Muscle of leg (tissue), 11 donors: ENCODE measurements around the gene NPIPB2. TPM values are rescaled to one million over a fixed set of nuclear protein-coding genes. Genes with fewer than 3 reads are reported as not detected.
A peak's percentile ranks its signal among the peaks of the same experiment; 100 is the strongest.

Source experiments
- DNase-seq: peaks from one replicate; pipeline ENCODE4 v3.0.0; 2013
- H3K27ac ChIP-seq: one replicate; pipeline ENCODE4 v1.5.1; 2013; ENCODE audit warnings: mild to moderate bottlenecking, low read length, control low read depth
- H3K27me3 ChIP-seq: one replicate; pipeline ENCODE4 v1.6.1; 2013; ENCODE audit warnings: low read length; ENCODE audit not compliant: control insufficient read depth, insufficient read depth
- H3K36me3 ChIP-seq: one replicate; pipeline ENCODE4 v1.6.1; 2013; ENCODE audit warnings: low read length; ENCODE audit not compliant: control insufficient read depth, insufficient read depth
- H3K4me1 ChIP-seq: one replicate; pipeline ENCODE4 v1.6.1; 2013; ENCODE audit warnings: low read length; ENCODE audit not compliant: control insufficient read depth, insufficient read depth
- H3K4me3 ChIP-seq: one replicate; pipeline ENCODE4 v1.5.1; 2013; ENCODE audit warnings: low read length, control low read depth
- H3K9me3 ChIP-seq: replicated peaks from 2 replicates; pipeline ENCODE4 v1.6.1; 2013; ENCODE audit warnings: low read depth, low read length; ENCODE audit not compliant: control insufficient read depth
- WGBS: methylation state at CpG from one replicate; pipeline ENCODE4 v1.1.5; 2013; ENCODE audit warnings: missing lambda C conversion rate; ENCODE audit not compliant: insufficient coverage; 5-methylcytosine and 5-hydroxymethylcytosine counted together
- polyA plus RNA-seq, 8 donors: library from polyadenylated mRNA; unstranded; fragments of 120-200 nt; gene quantifications; one replicate each; pipeline versions ENCODE4 v1.2.1 to v1.2.3, GENCODE V29; 2013; ENCODE audit warnings: inconsistent platforms in 1 of 8, low replicate concordance in 1 of 8; ENCODE audit not compliant: insufficient read length in 8 of 8, insufficient read depth in 1 of 8
- total RNA-seq: library from RNA; stranded (reverse); fragments of 120-200 nt; gene quantifications from one replicate; pipeline ENCODE4 v1.2.4, GENCODE V29; 2013

NPIPB2 gene
- total and polyA plus RNA-seq, 9 donors = 1.5 to 6.5 (median 3.3) TPM; not detected in 1

GRCh38 chr16:11916524-11917285 is 25.1 kb downstream of the NPIPB2 start:
- H3K4me1 ChIP-seq = peaks cover 12% of the 10 kb centered on the region
- no peak for DNase-seq
- H3K36me3 ChIP-seq = no peaks in the 10 kb centered on the region
- peak overlapping the region; percentile 58 for H3K4me3 ChIP-seq
- H3K27me3 ChIP-seq = peaks cover 3% of the 10 kb centered on the region
- peak overlapping the region; percentile 49 for H3K27ac ChIP-seq
- 54% methylated on average over 4 of the region's 13 CpGs for WGBS
- H3K9me3 ChIP-seq = no peaks in the 10 kb centered on the region

DNA sequence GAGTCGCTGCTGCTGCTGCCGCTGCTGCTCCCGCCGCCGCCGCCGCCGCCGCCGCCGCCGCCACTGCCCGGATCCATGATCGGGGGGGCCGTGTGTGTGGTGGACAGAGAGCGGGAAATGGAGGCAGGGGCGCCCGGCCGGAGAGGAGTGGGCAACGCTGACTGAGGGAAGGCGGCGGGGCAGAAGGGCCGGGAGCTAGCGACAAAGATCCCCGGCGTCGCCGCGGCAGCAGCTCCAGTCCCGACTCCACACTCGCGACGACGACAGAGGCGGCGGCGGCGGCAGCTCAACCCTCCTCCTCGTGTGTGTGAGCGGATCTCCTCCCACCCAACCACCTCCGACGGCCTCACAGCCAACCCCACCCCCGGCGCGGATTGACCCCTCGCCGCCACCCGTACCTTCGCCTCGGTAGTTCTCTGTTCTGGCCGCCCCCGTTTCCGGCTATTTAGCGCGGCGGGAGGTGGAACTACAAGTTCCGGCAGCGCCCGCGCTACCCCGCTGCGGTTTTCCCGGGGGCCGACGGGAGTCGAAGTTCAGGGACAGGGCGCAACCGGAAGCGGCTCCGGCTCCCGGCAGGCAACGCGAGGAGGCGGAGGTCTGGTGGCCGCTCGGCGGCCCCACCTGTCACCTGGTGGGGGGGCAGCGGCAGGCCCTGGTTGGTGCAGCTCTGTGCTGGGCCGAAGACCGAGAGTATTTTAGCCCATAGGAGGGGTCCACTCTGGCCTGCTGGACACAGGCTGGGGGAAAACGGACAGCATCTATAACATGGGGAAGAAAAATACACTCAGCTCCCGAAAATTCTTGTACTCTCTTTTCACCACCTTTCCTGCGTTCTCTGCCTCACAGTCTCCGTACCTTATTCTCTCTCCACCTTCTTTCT is 26.0 kb downstream of the NPIPB2 start, which contains the start of gene GSPT1:
Gene GSPT1, minus strand, starts transcription at position 313 of the 880 bp plus-strand sequence. Its CDS starts 236 bp downstream, at position 77.
- Histone ChIP-seq H3K27ac (peak within 1 kb of the TSS; percentile 85), H3K4me3 (peak within 1 kb of the TSS; percentile 59), H3K4me1 (peaks cover 12% of the 10 kb centered on the region), H3K27me3 (peaks cover 2% of the 10 kb centered on the region), H3K9me3 (no peaks in the 10 kb centered on the region), H3K36me3 (no peaks in the 10 kb centered on the region)
- under 1% methylated on average over 82 of the region's 84 CpGs for WGBS
- DNase-seq = peak; percentile 100

DNA sequence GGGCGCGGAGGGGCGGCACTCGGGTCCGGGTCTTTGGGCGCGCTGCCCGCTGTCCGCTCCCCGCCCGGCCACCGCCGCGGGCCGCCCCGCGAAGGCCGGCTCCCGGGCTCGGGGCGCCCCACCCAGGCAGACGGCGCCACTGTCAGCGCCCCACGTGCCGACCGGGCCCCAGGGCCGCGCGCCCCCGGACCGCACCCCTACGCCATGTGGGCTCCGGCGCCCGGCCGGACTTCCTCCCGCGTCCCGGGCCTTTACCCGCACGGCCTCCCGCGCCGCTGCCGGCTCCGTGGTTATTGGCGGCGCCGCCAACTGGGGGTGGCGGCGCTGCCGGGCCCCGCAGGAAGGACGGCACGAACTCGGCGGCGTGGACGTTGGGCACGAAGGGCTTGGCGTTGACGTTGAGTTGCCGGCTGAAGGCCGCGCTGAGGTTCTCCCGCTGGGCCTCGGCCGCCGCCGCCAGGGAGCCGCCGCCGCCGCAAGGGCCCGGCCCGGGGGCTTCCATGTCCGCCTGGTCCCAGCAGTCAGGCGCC is 26.7 kb downstream of the NPIPB2 start:
- H3K36me3 ChIP-seq = no peaks in the 10 kb centered on the region
- H3K27ac ChIP-seq = peak overlapping the region; percentile 85
- peak overlapping the region; percentile 59 for H3K4me3 ChIP-seq
- no peaks in the 10 kb centered on the region for H3K27me3 ChIP-seq
- peak; percentile 47 for DNase-seq
- under 1% methylated on average over 76 of the region's 79 CpGs for WGBS
- H3K4me1 ChIP-seq = peaks cover 14% of the 10 kb centered on the region
- no peaks in the 10 kb centered on the region for H3K9me3 ChIP-seq

DNA sequence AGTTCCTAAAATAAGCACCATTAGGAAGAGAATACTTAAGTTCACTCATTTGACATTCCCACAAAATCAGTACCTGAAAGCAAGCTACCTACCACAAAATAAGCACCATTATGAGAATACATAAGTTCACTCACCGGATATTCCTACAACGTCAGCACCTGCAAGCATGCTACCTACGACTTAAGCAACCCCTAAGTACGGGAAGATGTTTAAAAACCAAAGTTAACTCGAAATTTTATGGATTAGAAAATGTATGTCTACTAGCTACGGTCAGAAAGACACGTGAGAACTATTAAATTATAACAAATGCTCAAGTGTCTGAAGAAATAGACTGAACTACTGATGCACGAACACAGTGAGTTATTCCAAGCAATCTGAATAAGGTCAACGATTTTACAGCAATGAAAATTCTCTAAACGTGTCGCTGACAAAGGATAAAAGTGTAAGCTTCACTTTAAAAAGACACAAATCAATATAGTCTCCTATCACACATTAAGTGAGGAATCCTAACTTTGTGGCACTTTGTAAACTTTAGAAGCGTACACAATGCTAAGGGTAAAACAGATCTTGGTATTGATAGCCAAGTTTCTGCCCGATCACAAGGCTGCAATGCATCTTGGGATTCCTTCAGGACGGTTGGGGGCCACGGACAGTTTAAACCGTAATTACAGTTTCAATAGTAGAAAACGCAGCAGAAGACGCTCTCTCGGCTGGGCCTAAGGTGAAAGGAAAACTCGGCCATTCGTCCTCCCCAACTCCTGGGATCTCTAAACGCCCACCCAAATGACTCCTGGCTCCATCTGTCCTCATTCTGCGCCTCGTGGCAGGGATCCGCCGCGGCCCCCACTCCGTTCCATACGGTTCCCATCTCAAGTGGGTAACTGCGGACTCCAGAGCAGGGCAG is 27.4 kb downstream of the NPIPB2 start:
- Histone ChIP-seq H3K4me3 (peak overlapping the region; percentile 59), H3K36me3 (no peaks in the 10 kb centered on the region), H3K27me3 (no peaks in the 10 kb centered on the region), H3K9me3 (no peaks in the 10 kb centered on the region), H3K4me1 (peaks cover 14% of the 10 kb centered on the region), H3K27ac (peak overlapping the region; percentile 85)
- WGBS = 0% methylated on average over 12 of the region's 30 CpGs
- DNase-seq = peak; percentile 56

GRCh38 chr16:11913425-11914079 is 28.3 kb downstream of the NPIPB2 start:
- no peak for DNase-seq
- 68% methylated on average over 9 of the region's 12 CpGs for WGBS
- Histone ChIP-seq H3K27me3 (no peaks in the 10 kb centered on the region), H3K9me3 (no peaks in the 10 kb centered on the region), H3K4me1 (peaks cover 14% of the 10 kb centered on the region), H3K36me3 (no peaks in the 10 kb centered on the region), H3K27ac (no peak overlapping the region), H3K4me3 (peak overlapping the region; percentile 59)

- H3K9me3 ChIP-seq = no peaks in the 10 kb centered on the region
- WGBS = 96% methylated on average over 5 of the region's 18 CpGs
- peaks cover 10% of the 10 kb centered on the region for H3K4me1 ChIP-seq
- no peak for DNase-seq
- H3K27ac ChIP-seq = no peak overlapping the region
- peaks cover 7% of the 10 kb centered on the region for H3K36me3 ChIP-seq
- no peaks in the 10 kb centered on the region for H3K27me3 ChIP-seq
- H3K4me3 ChIP-seq = no peak overlapping the region
Measured at GRCh38 chr16:11909653-11910545, 31.9 kb downstream of the NPIPB2 start.

DNA sequence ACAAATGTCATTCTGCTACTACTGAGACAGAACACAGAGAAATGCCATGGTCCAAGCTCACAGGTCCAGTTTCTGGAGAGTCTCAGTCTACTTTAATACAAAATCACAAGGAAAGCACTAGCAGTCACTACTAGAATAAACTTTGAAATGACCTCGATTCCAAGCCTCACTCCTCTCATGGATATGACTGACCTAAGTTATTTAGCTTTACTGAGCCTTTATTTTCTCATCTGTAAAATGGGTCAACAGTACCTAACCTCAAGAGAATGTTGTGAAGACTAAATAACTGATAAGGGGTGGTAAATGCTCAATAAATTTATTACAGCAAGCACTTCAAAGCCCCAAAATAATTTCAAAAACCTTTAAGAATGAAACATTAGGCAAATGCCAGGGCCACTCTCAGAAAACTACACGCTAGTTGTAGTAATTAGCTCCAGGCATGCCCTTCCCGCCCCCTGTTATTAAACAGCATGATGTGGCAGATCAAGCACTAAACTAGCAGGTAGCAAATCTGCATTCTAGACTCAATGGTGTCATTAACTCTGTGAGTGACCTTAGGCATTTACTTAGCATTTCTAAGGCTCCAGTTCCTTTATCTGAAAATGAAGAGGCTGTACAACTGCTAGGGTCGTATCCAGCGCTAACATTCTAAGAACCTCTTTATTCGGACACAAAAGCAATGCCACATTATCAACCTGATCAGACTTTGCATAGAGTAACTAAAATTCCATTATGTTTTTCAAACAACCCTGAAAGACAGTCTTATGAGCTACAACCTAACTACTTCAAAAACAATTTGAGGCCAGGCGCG is 34.5 kb downstream of the NPIPB2 start:
- Histone ChIP-seq H3K36me3 (peaks cover 7% of the 10 kb centered on the region), H3K27me3 (no peaks in the 10 kb centered on the region), H3K4me1 (peaks cover 2% of the 10 kb centered on the region), H3K4me3 (no peak overlapping the region), H3K27ac (no peak overlapping the region), H3K9me3 (no peaks in the 10 kb centered on the region)
- no peak for DNase-seq
- WGBS = 100% methylated on average over 1 of the region's 8 CpGs

DNA sequence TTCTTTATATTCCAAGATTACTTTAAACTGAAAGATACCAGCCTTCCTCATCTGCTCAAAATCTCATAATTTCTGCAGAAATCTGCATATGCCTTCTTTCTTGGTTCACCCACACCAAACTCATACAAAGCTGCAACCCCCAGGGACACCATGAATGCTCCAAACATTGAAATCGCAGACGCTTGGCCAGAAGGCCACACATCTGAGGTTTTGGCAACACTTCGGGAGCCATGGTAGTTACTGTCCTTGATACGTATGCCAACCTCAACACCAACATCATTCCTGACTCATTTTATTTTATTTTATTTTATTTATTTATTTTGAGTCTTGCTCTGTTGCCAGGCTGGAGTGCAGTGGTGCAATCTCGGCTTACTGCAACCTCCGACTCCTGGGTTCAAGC is 37.9 kb downstream of the NPIPB2 start:
- Histone ChIP-seq H3K4me3 (no peak overlapping the region), H3K27me3 (no peaks in the 10 kb centered on the region)
- WGBS = 92% methylated on average over 2 of the region's 6 CpGs

More for the DNA sequence above, 37.9 kb downstream of the NPIPB2 start:
- H3K27ac ChIP-seq = no peak overlapping the region
- no peaks in the 10 kb centered on the region for H3K9me3 ChIP-seq
- peaks cover 7% of the 10 kb centered on the region for H3K36me3 ChIP-seq
- H3K4me1 ChIP-seq = no peaks in the 10 kb centered on the region
- DNase-seq = no peak
